ENCODE data around the gene HNRNPD. TPM values are rescaled to one million over a fixed set of nuclear protein-coding genes. Genes with fewer than 3 reads are reported as not detected.
"Not testable (repeated sequence)": the region's sequence is repeated elsewhere in the genome, so short reads cannot be mapped to it uniquely, and the experiment has no call there.

The HNRNPD gene
- total RNA-seq, 2 experiments from 2014 or later = 384 to 403 TPM

DNA sequence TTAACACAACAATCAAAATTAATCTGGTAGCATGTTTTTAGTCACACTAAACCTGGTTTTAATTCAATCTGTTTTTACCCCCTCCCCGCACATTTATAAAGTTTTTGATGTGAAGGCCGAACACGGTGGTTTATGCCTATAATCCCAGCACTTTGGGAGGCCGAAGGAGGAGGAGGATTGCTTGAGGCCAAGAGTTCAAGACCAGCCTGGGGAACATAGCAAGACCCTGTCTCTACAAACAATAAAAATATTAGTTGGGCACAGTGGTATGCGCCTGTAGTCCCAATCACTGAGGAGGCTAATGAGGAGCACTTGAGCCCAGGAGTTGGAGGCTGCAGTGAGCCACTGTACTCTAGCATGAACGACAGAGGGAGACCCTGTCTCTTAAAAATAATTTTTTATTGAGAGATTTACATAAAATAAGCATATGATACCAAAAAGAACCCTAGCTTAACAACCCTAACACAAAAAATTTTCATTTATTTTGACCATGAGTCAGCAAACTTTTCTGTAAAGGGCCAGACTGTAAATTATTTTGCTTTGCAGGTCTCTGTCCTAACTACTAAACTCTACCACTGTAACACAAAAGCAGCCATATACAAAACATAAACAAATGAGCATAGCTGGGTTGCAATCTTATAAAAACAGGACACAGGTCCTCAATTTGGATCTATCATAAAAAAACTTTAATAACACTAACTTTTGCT, 21.5 kb downstream of the HNRNPD start:
- ATAC-seq = no peak
- CTCF ChIA-PET = interaction anchor here (0.6 to 2.1 kb wide), 3 partner anchors 8 to 67 kb away, joined by 3 to 11 read pairs (median 3); no protein-coding TSS in a partner anchor
- TF ChIP-seq, protein P1, sequence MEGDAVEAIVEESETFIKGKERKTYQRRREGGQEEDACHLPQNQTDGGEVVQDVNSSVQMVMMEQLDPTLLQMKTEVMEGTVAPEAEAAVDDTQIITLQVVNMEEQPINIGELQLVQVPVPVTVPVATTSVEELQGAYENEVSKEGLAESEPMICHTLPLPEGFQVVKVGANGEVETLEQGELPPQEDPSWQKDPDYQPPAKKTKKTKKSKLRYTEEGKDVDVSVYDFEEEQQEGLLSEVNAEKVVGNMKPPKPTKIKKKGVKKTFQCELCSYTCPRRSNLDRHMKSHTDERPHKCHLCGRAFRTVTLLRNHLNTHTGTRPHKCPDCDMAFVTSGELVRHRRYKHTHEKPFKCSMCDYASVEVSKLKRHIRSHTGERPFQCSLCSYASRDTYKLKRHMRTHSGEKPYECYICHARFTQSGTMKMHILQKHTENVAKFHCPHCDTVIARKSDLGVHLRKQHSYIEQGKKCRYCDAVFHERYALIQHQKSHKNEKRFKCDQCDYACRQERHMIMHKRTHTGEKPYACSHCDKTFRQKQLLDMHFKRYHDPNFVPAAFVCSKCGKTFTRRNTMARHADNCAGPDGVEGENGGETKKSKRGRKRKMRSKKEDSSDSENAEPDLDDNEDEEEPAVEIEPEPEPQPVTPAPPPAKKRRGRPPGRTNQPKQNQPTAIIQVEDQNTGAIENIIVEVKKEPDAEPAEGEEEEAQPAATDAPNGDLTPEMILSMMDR (IDR thresholded peaks at IDR 0.05) = no peak
- intact Hi-C loops (cut with micrococcal nuclease) = no loop called here
- Mint-ChIP-seq H3K9me3 (no peaks in the 10 kb centered on the region), H3K4me1 (ENCODE audit: low read depth) (peaks cover 53% of the 10 kb centered on the region), H3K27ac (peak overlapping the region; percentile 85), H3K36me3 (ENCODE audit: low read depth) (peaks cover 67% of the 10 kb centered on the region), H3K4me3 (no peak overlapping the region), H3K27me3 (no peaks in the 10 kb centered on the region)
- DNase-seq = no peak
- POLR2A ChIA-PET = interaction anchor here (0.9 to 5.9 kb wide), 9 partner anchors 11 to 87 kb away, joined by 3 to 32 read pairs (median 4); no protein-coding TSS in a partner anchor

DNA sequence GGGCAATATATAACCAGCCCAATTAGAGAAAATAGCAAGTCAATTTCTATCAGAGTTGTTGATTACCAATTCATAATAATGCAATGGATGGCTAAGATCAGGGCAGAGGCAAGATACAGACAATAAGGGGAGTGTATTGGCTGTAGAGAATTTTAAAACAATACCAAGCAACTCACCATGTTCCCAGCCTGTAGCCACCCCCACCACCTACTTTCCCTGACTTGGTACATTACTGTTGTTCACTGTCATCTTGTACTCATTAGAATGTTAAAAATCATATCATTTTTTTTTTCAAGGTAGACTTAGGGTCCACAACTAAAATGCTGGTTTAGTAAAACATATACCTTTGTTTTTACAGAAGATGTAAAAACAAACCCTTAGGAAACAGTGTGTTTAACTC, 27.7 kb downstream of the HNRNPD start:
- ATAC-seq (no peak), DNase-seq (no peak)
- ChIA-PET POLR2A (no interaction called here), CTCF (no interaction called here)
- H3K27ac Mint-ChIP-seq = no peak overlapping the region
- intact Hi-C loops (cut with micrococcal nuclease) = no loop called here
- no peaks in the 10 kb centered on the region for H3K9me3 Mint-ChIP-seq
- peaks cover 15% of the 10 kb centered on the region for H3K4me1 Mint-ChIP-seq (ENCODE audit: low read depth)
- TF ChIP-seq, protein P1 (IDR thresholded peaks at IDR 0.05) = no peak
- no peaks in the 10 kb centered on the region for H3K27me3 Mint-ChIP-seq
- no peak overlapping the region for H3K4me3 Mint-ChIP-seq
- H3K36me3 Mint-ChIP-seq (ENCODE audit: low read depth) = peaks cover 27% of the 10 kb centered on the region

DNA sequence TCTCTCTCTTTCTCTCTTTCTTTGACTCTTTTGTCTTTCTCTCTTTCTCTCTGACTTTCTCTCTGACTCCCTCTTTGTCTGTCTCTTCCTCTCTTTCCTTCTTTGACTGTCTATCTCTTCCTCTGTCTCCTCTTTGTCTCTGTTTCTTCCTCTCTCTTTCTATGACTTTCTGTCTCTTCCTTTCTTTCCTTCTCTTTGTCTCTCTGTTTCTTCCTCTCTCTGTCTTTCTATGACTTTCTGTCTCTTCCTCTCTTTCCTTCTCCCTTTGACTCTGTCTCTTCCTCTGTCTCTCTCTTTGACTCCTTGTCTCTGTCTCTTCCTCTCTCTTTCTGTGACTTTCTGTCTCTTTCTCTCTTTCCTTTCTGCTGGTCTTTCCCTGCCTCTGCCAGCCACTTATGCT, 38.7 kb downstream of the HNRNPD start:
- ChIA-PET CTCF (no interaction called here), POLR2A (no interaction called here)
- DNase-seq = no peak
- Mint-ChIP-seq H3K36me3 (ENCODE audit: low read depth) (peaks cover 2% of the 10 kb centered on the region), H3K4me1 (ENCODE audit: low read depth) (no peaks in the 10 kb centered on the region), H3K9me3 (peaks cover 4% of the 10 kb centered on the region), H3K27me3 (no peaks in the 10 kb centered on the region), H3K4me3 (no peak overlapping the region), H3K27ac (no peak overlapping the region)
- TF ChIP-seq, protein P1 (IDR thresholded peaks at IDR 0.05) = no peak
- intact Hi-C loops (cut with micrococcal nuclease) = no loop called here
- no peak for ATAC-seq

DNA sequence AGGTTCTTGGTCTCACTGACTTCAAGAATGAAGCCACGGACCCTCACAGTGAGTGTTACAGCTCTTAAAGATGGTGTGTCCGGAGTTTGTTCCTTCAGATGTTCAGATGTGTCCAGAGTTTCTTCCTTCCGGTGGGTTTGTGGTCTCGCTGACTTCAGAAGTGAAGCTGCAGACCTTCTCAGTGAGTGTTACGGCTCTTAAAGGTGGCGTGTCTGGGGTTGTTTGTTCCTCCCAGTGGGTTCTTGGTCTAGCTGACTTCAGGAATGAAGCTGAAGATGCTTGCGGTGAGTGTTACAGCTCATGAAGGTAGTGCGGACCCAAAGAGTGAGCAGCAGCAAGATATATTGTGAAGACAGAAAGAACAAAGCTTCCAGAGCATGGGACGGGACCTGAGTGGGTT, 40.1 kb downstream of the HNRNPD start:
- POLR2A ChIA-PET = interaction anchor here (0.8 to 1.6 kb wide), 3 partner anchors 18 to 88 kb away, joined by 3 to 4 read pairs (median 3); no protein-coding TSS in a partner anchor
- H3K9me3 Mint-ChIP-seq; CTCF ChIA-PET; intact Hi-C loops (cut with micrococcal nuclease); H3K36me3 Mint-ChIP-seq (ENCODE audit: low read depth); H3K27ac Mint-ChIP-seq; H3K4me3 Mint-ChIP-seq; H3K27me3 Mint-ChIP-seq; DNase-seq; H3K4me1 Mint-ChIP-seq (ENCODE audit: low read depth); ATAC-seq: not testable (repeated sequence)

DNA sequence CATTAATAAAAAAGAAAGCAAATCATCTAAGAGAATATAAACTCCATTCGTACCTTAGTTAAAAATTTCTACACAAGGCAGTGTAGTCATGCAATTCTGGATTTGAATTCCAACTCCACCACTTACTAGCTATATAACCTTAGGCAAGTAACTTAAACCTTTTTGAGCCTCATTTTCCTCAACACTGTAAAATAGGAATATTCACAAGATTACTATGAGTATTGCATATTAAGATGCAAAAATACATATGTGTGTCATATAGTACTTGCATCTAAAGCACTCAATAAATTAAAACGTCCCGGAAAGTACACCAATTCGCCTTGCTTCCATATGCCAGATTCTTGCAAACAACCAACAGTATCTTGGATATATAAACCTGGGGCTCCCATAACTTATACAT, 42.0 kb downstream of the HNRNPD start:
- Mint-ChIP-seq H3K27ac (no peak overlapping the region), H3K27me3 (peaks cover 3% of the 10 kb centered on the region), H3K4me1 (ENCODE audit: low read depth) (peaks cover 3% of the 10 kb centered on the region), H3K36me3 (ENCODE audit: low read depth) (peaks cover 2% of the 10 kb centered on the region), H3K9me3 (peaks cover 4% of the 10 kb centered on the region), H3K4me3 (no peak overlapping the region)
- DNase-seq (no peak), ATAC-seq (no peak)
- CTCF ChIA-PET = no interaction called here
- POLR2A ChIA-PET = no interaction called here
- TF ChIP-seq, protein P1 (IDR thresholded peaks at IDR 0.05) = no peak
- intact Hi-C loops (cut with micrococcal nuclease) = no loop called here

Data from activated CD8-positive, alpha-beta T cell treated with anti-CD3 and anti-CD28 coated beads for 36 hours (primary cell).